ENCODE data around the gene TWSG1.
A peak's percentile ranks its signal among the peaks of the same experiment; 100 is the strongest.

Gene TWSG1

GRCh38 chr18:9334329-9334972, at the start of gene TWSG1:
TWSG1 (plus strand) TSS chr18:9334773; CDS start chr18:9337230, 2,457 bp downstream.
- peak; percentile 96 for DNase-seq
- Mint-ChIP-seq H3K27me3 (peaks cover 35% of the 10 kb centered on the region), H3K4me1 (peaks cover 30% of the 10 kb centered on the region), H3K9me3 (no peaks in the 10 kb centered on the region), H3K27ac (peak within 1 kb of the TSS; percentile 79), H3K36me3 (no peaks in the 10 kb centered on the region), H3K4me3 (peak within 1 kb of the TSS; percentile 79)
- CTCF ChIA-PET = interaction anchor here (1.2 to 1.7 kb wide), 5 partner anchors 182 to 637 kb away, joined by 3 to 9 read pairs (median 3); no protein-coding TSS in a partner anchor

GRCh38 chr18:9285604-9286003, 49.0 kb upstream of the TWSG1 start:
- H3K4me1 Mint-ChIP-seq = no peaks in the 10 kb centered on the region
- no peaks in the 10 kb centered on the region for H3K27me3 Mint-ChIP-seq
- no peak overlapping the region for H3K4me3 Mint-ChIP-seq
- H3K9me3 Mint-ChIP-seq = peaks cover 4% of the 10 kb centered on the region
- CTCF ChIA-PET = no interaction called here
- peaks cover 16% of the 10 kb centered on the region for H3K36me3 Mint-ChIP-seq
- no peak overlapping the region for H3K27ac Mint-ChIP-seq
- DNase-seq = no peak

- Mint-ChIP-seq H3K4me1 (no peaks in the 10 kb centered on the region), H3K27ac (no peak overlapping the region), H3K9me3 (peaks cover 4% of the 10 kb centered on the region), H3K4me3 (no peak overlapping the region), H3K27me3 (no peaks in the 10 kb centered on the region), H3K36me3 (peaks cover 11% of the 10 kb centered on the region)
- DNase-seq = no peak
- CTCF ChIA-PET = no interaction called here
Measured at GRCh38 chr18:9287036-9287435, 47.5 kb upstream of the TWSG1 start.

- peaks cover 18% of the 10 kb centered on the region for H3K9me3 Mint-ChIP-seq
- CTCF ChIA-PET = no interaction called here
- H3K36me3 Mint-ChIP-seq = peaks cover 8% of the 10 kb centered on the region
- DNase-seq = no peak
- H3K27ac Mint-ChIP-seq = no peak overlapping the region
- H3K27me3 Mint-ChIP-seq = no peaks in the 10 kb centered on the region
- no peaks in the 10 kb centered on the region for H3K4me1 Mint-ChIP-seq
- no peak overlapping the region for H3K4me3 Mint-ChIP-seq
Measured at GRCh38 chr18:9289698-9290097, 44.9 kb upstream of the TWSG1 start.

- Mint-ChIP-seq H3K27me3 (no peaks in the 10 kb centered on the region), H3K9me3 (peaks cover 18% of the 10 kb centered on the region), H3K27ac (no peak overlapping the region), H3K36me3 (peaks cover 8% of the 10 kb centered on the region), H3K4me3 (no peak overlapping the region), H3K4me1 (no peaks in the 10 kb centered on the region)
- DNase-seq = no peak
- CTCF ChIA-PET = no interaction called here
Measured at GRCh38 chr18:9290156-9290555, 44.4 kb upstream of the TWSG1 start.

- Mint-ChIP-seq H3K4me3 (no peak overlapping the region), H3K36me3 (peaks cover 8% of the 10 kb centered on the region), H3K4me1 (no peaks in the 10 kb centered on the region), H3K27me3 (no peaks in the 10 kb centered on the region), H3K27ac (no peak overlapping the region), H3K9me3 (peaks cover 20% of the 10 kb centered on the region)
- CTCF ChIA-PET = no interaction called here
- no peak for DNase-seq
Measured at GRCh38 chr18:9292047-9292446, 42.5 kb upstream of the TWSG1 start.

- CTCF ChIA-PET = no interaction called here
- no peak overlapping the region for H3K27ac Mint-ChIP-seq
Measured at GRCh38 chr18:9293948-9294347, 40.6 kb upstream of the TWSG1 start.

GRCh38 chr18:9296233-9297006, 38.2 kb upstream of the TWSG1 start:
- Mint-ChIP-seq H3K4me1 (no peaks in the 10 kb centered on the region), H3K4me3 (no peak overlapping the region), H3K36me3 (peaks cover 5% of the 10 kb centered on the region), H3K27ac (no peak overlapping the region), H3K27me3 (peaks cover 5% of the 10 kb centered on the region), H3K9me3 (peaks cover 18% of the 10 kb centered on the region)
- DNase-seq = no peak
- CTCF ChIA-PET = no interaction called here

More at GRCh38 chr18:9293948-9294347, 40.6 kb upstream of the TWSG1 start:
- Mint-ChIP-seq H3K36me3 (peaks cover 5% of the 10 kb centered on the region), H3K27me3 (no peaks in the 10 kb centered on the region), H3K4me1 (no peaks in the 10 kb centered on the region), H3K9me3 (peaks cover 18% of the 10 kb centered on the region), H3K4me3 (no peak overlapping the region)
- DNase-seq = no peak

- peaks cover 5% of the 10 kb centered on the region for H3K36me3 Mint-ChIP-seq
- peaks cover 18% of the 10 kb centered on the region for H3K9me3 Mint-ChIP-seq
- H3K27me3 Mint-ChIP-seq = peaks cover 5% of the 10 kb centered on the region
- H3K27ac Mint-ChIP-seq = no peak overlapping the region
- no peak for DNase-seq
- no peak overlapping the region for H3K4me3 Mint-ChIP-seq
- no peaks in the 10 kb centered on the region for H3K4me1 Mint-ChIP-seq
- CTCF ChIA-PET = no interaction called here
Measured at GRCh38 chr18:9297007-9297393, 37.6 kb upstream of the TWSG1 start.

- no peaks in the 10 kb centered on the region for H3K4me1 Mint-ChIP-seq
- H3K27me3 Mint-ChIP-seq = peaks cover 15% of the 10 kb centered on the region
- no peaks in the 10 kb centered on the region for H3K36me3 Mint-ChIP-seq
- DNase-seq = no peak
- no peak overlapping the region for H3K4me3 Mint-ChIP-seq
- CTCF ChIA-PET = no interaction called here
- H3K9me3 Mint-ChIP-seq = peaks cover 23% of the 10 kb centered on the region
- no peak overlapping the region for H3K27ac Mint-ChIP-seq
Measured at GRCh38 chr18:9304388-9305070, 30.0 kb upstream of the TWSG1 start.

- Mint-ChIP-seq H3K27me3 (peaks cover 12% of the 10 kb centered on the region), H3K9me3 (no peaks in the 10 kb centered on the region), H3K36me3 (no peaks in the 10 kb centered on the region), H3K4me3 (no peak overlapping the region), H3K4me1 (no peaks in the 10 kb centered on the region), H3K27ac (no peak overlapping the region)
- DNase-seq = no peak
- CTCF ChIA-PET = interaction anchor here (0.6 kb wide), 1 partner anchor 677 kb away, joined by 3 read pairs; no protein-coding TSS in a partner anchor
Measured at GRCh38 chr18:9319333-9319732, 15.2 kb upstream of the TWSG1 start.

- no peak for DNase-seq
- H3K4me3 Mint-ChIP-seq = no peak overlapping the region
- no peak overlapping the region for H3K27ac Mint-ChIP-seq
- CTCF ChIA-PET = no interaction called here
- no peaks in the 10 kb centered on the region for H3K9me3 Mint-ChIP-seq
- peaks cover 10% of the 10 kb centered on the region for H3K27me3 Mint-ChIP-seq
- no peaks in the 10 kb centered on the region for H3K4me1 Mint-ChIP-seq
- no peaks in the 10 kb centered on the region for H3K36me3 Mint-ChIP-seq
Measured at GRCh38 chr18:9321017-9321452, 13.5 kb upstream of the TWSG1 start.

- CTCF ChIA-PET = no interaction called here
- Mint-ChIP-seq H3K4me1 (no peaks in the 10 kb centered on the region), H3K9me3 (no peaks in the 10 kb centered on the region), H3K27me3 (peaks cover 14% of the 10 kb centered on the region), H3K36me3 (no peaks in the 10 kb centered on the region), H3K27ac (no peak overlapping the region), H3K4me3 (no peak overlapping the region)
- DNase-seq = no peak
Measured at GRCh38 chr18:9321736-9322135, 12.8 kb upstream of the TWSG1 start.

GRCh38 chr18:9322744-9323143, 11.8 kb upstream of the TWSG1 start:
- CTCF ChIA-PET = no interaction called here
- DNase-seq = no peak
- H3K4me1 Mint-ChIP-seq = no peaks in the 10 kb centered on the region
- H3K27me3 Mint-ChIP-seq = peaks cover 15% of the 10 kb centered on the region
- H3K4me3 Mint-ChIP-seq = no peak overlapping the region
- H3K27ac Mint-ChIP-seq = no peak overlapping the region
- H3K36me3 Mint-ChIP-seq = no peaks in the 10 kb centered on the region
- no peaks in the 10 kb centered on the region for H3K9me3 Mint-ChIP-seq
